HepG2 (cell line): ENCODE data around the gene MS4A14.

ENCODE experiments used
- AGO1 ChIP-seq: fragments of 200-400 bp; formaldehyde crosslinking; IDR thresholded peaks from 2 replicates; pipeline ENCODE4 v1.6.1; 2017; ENCODE audit warnings: mild to moderate bottlenecking, low read depth, low read length, moderate library complexity; ENCODE audit not compliant: poor library complexity, severe bottlenecking
- KLF16 ChIP-seq, 2 experiments: sonication (generic) in 1 of 2; formaldehyde crosslinking in 1 of 2; IDR thresholded peaks; 2 replicates each; pipeline versions ENCODE4 v1.6.1 to v1.8.0; 2016 to 2023; ENCODE audit warnings: missing genetic modification reagents in 2 of 2, missing compliant biosample characterization in 1 of 2
- TF ChIP-seq, protein P1 (sequence below): sonication (generic); formaldehyde crosslinking; IDR thresholded peaks from 2 replicates; pipeline ENCODE4 v1.5.0; 2020; ENCODE audit warnings: mild to moderate bottlenecking, missing genetic modification reagents, moderate library complexity

DNA sequence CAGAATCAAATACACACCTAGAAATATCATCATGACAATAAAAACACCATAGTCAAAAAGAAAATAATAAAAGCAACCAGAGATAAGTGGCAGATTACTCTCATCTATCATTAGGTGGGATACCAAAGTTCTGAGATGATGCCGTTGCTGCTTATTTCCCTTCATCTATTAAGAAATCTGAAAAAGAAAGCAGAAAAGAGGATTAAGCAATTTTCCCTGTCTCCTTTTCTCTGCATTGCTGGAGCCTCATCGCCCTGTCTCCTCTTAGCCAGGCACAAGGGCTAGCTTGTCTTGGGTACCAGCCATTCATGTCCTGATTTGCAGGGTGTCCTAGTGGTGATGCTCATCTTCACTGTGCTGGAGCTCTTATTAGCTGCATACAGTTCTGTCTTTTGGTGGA lies 3.9 kb upstream of the MS4A14 start:
- TF ChIP-seq, protein P1, sequence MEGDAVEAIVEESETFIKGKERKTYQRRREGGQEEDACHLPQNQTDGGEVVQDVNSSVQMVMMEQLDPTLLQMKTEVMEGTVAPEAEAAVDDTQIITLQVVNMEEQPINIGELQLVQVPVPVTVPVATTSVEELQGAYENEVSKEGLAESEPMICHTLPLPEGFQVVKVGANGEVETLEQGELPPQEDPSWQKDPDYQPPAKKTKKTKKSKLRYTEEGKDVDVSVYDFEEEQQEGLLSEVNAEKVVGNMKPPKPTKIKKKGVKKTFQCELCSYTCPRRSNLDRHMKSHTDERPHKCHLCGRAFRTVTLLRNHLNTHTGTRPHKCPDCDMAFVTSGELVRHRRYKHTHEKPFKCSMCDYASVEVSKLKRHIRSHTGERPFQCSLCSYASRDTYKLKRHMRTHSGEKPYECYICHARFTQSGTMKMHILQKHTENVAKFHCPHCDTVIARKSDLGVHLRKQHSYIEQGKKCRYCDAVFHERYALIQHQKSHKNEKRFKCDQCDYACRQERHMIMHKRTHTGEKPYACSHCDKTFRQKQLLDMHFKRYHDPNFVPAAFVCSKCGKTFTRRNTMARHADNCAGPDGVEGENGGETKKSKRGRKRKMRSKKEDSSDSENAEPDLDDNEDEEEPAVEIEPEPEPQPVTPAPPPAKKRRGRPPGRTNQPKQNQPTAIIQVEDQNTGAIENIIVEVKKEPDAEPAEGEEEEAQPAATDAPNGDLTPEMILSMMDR: no peak
- TF ChIP-seq AGO1 (no peak), KLF16 (CRISPR knock-in tag; IDR thresholded peaks at IDR 0.05) (no peak)
